HG03432 (cell line): Measurements from ENCODE around the gene EFNA2.
"Not testable (repeated sequence)": the region's sequence is repeated elsewhere in the genome, so short reads cannot be mapped to it uniquely, and the experiment has no call there.

Experiments
- ATAC-seq: cut with Tn5 transposase; IDR thresholded peaks from one replicate; pipeline ENCODE4 v1.9.1; 2021; ENCODE audit warnings: mild to moderate bottlenecking, moderate library complexity; ENCODE audit not compliant: unreplicated experiment

EFNA2 gene

GRCh38 chr19:1313695-1314613 lies 28.3 kb downstream of the EFNA2 start:
- ATAC-seq, result no peak

- ATAC-seq, result no peak
These were observed 29.9 kb downstream of the EFNA2 start for GRCh38 chr19:1315470-1316166.

- no peak for ATAC-seq
These were observed 30.8 kb downstream of the EFNA2 start for GRCh38 chr19:1316466-1316865.

DNA sequence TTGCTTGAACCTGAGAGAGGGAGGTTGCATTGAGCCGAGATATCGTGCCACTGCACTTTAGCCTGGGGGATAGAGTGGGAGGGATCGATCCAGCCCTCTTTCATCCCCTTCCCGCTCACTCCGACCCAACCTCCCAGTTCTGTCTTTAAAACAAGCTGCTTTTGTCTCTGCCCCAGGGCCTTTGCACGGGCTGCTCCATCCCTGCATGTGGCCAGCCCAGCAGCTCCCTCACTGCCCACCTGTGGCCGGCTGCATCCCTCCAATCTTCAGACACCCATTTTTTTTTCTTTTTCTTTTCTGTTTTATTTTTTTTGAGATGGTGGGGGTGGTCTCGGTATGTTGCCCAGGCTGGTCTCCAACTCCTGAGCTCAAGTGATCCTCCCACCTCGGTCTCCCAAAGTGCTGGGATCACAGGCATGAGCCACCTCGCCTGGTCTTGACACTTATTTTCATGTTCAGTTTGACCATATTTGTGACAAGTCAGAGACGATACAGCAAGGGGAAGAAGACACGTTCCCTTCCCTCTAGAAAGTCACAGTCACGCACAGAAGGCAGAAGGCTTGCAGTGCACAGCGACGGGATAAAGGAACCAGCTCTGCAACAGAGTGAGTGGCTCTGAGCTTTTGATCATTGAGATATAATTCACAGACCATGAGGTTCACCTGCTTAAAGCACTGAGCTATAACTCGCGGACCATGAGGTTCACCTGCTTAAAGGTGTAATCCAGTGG lies 31.8 kb downstream of the EFNA2 start:
- no peak for ATAC-seq

GRCh38 chr19:1318678-1319471 lies 33.2 kb downstream of the EFNA2 start:
- ATAC-seq, result no peak

GRCh38 chr19:1320282-1320650 lies 34.6 kb downstream of the EFNA2 start:
- ATAC-seq, result not testable (repeated sequence)

DNA sequence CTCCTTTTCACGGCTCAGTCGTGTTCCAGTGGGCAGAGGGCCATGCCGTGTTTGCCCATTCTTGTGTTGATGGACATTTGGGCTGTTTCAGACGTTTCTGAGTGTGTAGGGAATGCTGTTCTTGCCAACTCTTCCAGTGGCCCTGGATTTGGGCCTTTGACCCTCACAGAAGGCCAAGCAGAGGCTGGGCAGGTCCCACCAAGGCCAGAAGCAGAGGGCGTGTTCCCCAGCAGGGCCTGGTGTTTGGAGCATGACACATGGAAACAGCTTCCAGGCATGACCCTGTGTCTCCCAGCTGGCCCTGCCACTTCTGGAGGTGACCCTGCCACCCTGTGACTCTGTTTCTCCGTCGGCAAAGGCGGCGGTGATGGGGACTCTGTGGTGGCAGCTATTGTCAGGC lies 35.9 kb downstream of the EFNA2 start:
- no peak for ATAC-seq

DNA sequence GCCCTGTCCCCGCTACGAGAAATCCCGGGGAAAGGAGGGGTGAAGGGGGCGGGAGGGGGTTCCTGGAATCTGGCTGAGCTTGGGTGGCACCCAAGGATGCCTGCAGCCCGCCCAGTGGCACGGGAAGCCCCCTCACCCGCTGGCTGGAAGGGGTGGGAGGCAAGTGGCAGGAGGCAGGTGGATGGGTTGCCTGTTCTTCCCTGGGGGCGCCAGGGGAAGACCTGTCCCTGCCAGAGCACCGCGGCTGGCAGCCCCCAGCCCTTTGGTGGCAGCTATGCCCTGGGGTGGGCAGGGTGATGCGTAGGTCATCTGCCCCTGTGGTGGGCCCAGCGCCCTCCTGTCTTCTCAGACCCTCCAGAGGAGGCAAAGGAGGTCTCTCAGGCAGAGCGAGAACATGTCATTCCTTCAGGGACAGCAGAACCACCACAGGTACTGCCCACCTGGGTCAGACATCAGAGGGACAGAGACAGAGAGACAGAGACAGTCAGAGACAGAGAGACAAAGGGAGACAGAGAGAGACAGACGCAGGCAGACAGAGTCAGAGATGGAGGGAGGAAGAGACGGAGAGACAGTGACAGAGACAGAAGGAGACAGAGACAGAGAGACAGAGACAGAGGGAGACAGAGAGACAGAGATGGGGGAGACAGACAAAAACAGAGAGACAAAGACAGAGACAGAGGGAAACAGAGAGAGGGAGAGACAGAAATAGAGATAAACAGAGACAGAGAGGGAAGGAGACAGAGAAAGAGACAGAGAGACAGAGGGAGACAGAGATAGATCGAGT lies 36.7 kb downstream of the EFNA2 start:
- no peak for ATAC-seq

- ATAC-seq, result no peak
These were observed 38.7 kb downstream of the EFNA2 start for GRCh38 chr19:1324249-1324805.

- no peak for ATAC-seq
These were observed 39.3 kb downstream of the EFNA2 start for GRCh38 chr19:1324806-1325567.

GRCh38 chr19:1325568-1326294 lies 40.1 kb downstream of the EFNA2 start:
- ATAC-seq, result no peak

DNA sequence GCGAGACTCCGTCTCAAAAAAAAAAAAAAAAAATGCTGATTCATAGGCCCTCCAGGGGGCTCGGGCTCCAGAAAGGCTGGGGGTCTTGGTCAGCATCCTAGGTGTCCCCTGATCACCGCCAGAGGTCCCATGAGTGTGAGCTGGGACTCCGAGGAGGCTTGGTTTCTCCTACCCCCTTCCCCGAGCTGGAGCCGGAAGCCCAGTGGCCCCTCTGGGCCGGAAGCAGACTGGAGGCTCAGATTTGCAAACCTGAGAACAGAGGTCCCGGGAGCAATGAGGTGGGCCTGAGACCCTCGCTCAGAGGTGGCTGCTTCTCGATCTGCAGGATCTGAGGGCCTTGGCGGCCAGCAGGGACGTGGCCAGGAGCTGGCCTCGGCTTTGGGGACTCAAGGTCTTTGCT lies 41.5 kb downstream of the EFNA2 start:
- no peak for ATAC-seq

GRCh38 chr19:1332208-1332607 lies 46.5 kb downstream of the EFNA2 start:
- not testable (repeated sequence) for ATAC-seq

DNA sequence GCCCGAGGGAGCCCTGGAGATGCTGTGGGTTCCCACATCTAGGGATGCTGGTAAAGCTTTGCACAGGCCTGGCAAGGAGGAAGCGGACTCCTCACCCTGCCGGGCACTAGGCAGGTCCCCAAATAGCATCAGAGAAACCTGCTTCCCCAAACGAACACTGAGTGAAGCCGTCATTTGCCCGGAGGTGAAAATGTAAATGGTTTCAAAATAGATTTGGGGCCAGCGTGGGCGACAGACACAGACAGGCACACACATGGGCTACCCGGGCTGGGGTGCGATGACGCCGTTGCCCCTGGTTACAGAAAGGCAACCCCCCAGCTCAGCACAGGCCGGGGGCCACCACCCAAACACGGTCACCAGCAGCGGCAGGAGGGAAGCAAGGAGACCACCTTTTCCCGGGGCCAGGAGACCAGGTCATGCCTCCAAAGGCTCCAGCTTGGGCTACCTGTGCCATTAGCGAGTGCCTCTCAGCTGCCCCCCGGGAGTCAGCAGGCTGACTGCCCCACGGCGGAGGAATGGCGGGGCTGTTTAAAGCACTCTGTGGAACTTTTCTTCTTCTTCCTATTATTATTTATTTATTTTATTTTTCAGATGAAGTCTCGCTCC lies 50.5 kb downstream of the EFNA2 start:
- ATAC-seq, result peak; percentile 48

- ATAC-seq, result no peak
These were observed 55.2 kb downstream of the EFNA2 start for GRCh38 chr19:1340681-1341469.

DNA sequence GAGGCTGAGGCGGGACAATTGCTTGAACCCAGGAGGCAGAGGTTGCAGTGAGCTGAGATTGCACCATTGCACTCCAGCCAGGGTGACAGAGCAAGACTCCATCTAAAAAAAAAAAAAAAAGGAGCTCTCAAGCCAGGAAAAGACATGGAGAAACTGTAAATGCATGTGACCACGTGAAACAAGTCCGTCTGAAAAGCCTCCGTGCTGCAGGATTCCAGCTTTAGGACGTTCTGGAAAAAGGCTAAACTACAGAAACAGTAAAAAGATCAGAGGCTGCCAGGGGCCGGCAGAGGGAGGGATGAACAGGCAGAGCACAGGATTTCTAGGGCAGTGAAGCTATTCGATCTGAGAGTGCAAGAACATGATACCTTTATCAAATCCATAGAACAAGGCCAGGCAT lies 57.4 kb downstream of the EFNA2 start:
- ATAC-seq, result no peak

GRCh38 chr19:1349211-1349610 lies 63.5 kb downstream of the EFNA2 start:
- ATAC-seq, result no peak
